Epithelial cell of prostate (primary cell): ENCODE data around the gene CTSV.
"Not testable (repeated sequence)": the region's sequence is repeated elsewhere in the genome, so short reads cannot be mapped to it uniquely, and the experiment has no call there.

Source experiments
- DNase-seq: peaks from one replicate; pipeline ENCODE4 v3.0.0-alpha.2; 2011; ENCODE audit warnings: low read depth, low spot score
- H3K27ac ChIP-seq: fragments of 450-650 bp; 2 replicates; pipeline ENCODE4 v1.5.1; 2017; ENCODE audit warnings: mild to moderate bottlenecking

The CTSV gene

DNA sequence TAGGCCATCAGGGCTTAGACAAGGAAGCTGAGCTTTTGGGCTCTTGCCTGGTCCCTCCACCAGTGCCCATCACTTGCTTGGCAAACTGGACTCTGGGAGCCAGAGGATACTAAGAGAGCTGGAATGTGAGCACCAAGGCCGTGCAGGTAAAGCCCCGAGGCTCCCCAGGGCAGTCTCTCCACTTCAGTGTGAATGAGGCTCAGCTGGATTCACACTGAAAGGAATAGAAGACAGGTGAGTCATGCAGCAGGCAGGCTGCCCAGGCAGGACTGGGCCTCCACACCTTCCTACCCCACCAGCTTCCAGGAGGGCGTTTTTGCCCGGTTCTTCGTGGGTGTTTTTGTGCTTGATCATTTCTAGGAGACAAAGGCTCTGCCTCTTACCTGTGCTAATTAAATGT lies 7.3 kb upstream of the CTSV start:
- peak overlapping the region; percentile 80 for H3K27ac ChIP-seq
- peak; percentile 96 for DNase-seq

DNA sequence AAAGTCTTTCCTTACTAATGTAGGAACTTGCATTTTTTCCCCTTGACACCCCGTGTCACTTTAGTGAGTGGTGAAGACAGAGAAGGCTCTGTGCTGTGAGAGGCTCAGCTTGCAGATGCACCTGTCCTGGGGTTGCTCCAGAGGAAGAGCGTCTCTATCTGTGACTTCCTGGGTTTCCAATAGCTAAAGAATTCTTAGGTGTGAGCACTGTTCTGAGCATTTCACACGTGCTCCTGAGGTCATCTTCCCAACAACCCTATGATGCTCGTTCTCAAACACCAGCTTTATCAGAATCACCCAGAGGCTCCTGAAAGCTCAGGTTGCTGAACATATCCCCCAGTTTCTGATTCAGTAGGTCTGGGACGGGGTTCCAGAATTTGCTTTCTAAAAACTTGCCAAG lies 6.4 kb upstream of the CTSV start:
- no peak for DNase-seq
- no peak overlapping the region for H3K27ac ChIP-seq

DNA sequence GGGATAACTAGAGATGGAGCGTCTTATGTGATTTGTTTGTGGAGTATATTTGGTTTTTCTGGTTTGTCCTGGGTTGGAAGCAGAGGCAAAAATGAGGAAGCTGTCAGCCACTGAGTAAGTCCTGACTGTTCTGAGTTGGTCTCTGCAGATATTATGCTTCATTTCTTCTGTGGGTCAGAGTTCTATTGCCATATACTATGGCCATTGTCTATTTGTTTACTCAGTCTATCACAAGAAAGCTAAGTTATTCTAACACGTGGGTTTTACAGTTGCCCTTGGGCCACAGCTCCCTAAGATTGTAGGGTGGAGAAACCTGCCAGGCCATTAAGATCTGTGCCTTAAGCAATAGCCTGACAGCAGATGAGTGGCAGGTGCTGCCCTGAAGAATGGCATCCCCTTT lies 3.0 kb upstream of the CTSV start:
- peak overlapping the region; percentile 17 for H3K27ac ChIP-seq
- peak; percentile 40 for DNase-seq

DNA sequence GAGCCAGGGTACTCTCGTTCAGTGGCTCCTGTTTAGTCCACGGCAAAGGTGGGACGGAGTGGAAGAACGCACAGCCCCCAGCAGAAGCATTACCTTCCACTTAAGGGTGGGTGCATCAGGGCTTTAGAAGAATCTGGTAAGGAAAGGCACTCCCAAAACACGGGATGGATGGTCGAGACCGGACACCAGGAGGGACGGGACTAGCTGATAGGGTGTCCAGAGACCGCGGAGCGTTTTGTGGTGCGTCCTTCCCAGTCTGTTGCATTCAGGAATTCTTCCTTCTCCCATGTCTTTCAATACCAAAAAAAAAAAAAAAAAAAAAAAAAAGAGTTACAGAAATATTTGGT lies 545 bp upstream of the CTSV start:
- peak overlapping the region; percentile 44 for H3K27ac ChIP-seq

DNA sequence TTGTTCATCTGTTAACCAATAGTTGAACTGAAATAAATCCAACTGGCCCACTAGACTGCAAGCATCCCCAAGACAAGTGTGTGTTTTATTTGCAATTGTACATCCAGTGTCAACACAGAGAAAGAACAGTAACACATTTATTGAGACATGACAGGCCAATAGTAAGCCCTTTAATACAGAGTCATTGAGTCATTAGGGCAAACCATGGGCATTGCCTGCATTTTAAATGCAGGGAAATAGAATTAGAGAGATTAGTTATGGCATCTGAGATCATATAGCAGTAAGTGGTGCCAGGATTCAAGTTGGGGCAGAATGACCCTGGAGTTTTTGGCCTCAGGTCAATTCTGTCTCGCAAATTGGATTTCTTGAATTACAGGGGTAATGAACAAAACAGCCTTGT lies 15.4 kb downstream of the CTSV start:
- H3K27ac ChIP-seq, DNase-seq: not testable (repeated sequence)

More for the DNA sequence above, 545 bp upstream of the CTSV start:
- DNase-seq: no peak

DNA sequence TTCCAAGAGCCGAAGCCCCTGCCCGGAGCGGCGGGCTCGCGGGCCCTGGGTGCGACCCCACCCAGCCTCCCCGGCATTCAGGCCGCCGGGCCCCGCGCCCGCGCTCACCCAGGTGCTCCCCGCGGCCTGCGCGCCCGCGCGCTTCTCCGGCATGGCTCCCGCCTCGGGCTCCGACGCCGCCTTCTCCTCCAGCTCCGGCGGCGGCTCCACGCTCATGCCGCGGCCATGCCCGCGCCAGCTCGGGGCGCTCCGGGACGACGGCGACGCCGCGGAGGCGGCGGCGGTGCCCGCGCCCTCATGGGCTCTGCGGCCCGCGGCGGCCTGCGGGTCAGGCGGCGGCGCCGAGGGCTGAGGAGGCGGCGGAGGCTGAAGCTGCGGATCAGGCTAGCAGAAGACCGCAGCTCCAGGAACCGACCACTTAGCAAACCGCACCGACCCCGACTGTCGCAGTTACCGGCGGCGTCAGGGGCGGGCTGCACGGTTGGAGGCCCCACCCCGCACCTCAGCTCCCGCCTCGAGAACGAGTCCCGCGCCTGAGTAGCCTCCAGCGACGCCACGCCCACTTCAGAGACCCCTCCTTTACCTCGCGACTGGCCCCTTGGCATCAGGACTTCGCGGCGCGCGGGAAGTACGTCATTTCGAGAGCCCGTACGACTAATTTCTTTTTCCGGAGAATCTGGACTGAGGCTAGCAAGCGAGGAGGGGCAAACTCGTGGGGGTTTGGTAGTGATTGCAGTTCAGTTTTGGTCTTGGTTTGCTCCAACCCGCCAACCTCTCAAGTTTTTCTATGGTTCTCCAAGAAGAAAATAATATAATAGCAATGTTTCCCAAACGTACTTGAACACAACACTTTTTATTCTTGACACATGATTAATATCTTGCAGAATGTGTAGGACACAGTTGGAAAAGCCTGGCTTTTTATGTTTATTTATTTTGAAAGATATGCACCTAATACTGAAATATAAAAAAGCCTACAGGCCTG lies 25.5 kb downstream of the CTSV start:
- not testable (repeated sequence) for DNase-seq
- H3K27ac ChIP-seq: peak overlapping the region; percentile 69

DNA sequence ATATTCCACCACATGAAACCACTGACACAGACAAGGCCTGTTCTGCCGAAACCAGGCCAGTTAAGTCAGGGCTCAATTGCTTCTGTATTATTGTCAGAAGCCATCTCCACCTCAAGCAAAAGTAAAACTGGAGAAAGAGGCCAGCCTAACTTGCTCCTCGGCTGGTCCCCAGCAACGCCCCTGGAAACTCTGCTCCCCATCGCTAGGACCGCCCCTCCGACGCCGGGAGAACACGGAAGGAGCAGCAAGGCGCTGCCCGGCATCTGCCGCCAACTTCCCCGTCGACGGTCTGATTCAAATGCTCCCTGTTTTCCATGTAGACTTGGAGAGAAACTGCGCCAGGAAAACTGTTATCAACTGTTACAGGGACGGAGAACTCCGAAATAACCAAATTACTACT lies 26.3 kb downstream of the CTSV start:
- DNase-seq: not testable (repeated sequence)
- peak overlapping the region; percentile 69 for H3K27ac ChIP-seq

DNA sequence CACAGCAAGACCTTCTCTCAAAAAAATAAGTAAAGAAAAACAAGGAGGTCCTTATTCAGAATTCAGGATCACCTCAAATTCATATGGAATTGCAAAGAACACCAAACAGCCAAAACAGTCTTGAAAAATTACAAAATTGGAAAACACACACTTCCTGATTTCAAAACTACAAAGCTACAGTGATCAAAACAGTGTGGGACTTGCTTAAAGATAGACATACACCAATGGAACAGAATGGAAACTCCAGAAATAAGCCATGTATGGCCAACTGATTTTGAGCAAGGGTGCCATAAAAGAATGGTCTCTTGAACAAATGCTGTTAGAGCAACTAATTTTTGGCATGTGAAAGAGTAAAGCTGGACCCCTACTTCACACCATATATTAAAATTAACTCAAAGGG lies 36.7 kb downstream of the CTSV start:
- peak overlapping the region; percentile 80 for H3K27ac ChIP-seq
- DNase-seq: not testable (repeated sequence)

DNA sequence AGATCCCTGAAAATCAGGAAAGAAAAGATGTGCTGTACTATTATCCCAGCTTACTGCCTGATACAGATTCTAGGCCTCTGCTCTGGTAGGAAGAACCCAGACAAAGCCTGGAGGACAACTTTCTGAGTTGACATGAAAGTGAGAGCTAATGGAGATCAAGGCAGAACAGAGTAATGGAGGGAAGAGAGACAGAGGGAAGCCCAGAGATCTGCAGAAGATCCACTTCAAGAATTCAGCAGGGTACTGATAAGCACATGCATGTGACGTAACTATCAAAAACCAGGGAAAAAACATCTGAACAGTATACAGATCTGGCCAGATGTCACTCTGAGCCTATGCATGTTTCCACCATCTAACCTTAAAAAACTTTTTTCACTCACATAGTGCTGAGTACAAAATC lies 37.6 kb downstream of the CTSV start:
- DNase-seq: not testable (repeated sequence)
- H3K27ac ChIP-seq: peak overlapping the region; percentile 80

DNA sequence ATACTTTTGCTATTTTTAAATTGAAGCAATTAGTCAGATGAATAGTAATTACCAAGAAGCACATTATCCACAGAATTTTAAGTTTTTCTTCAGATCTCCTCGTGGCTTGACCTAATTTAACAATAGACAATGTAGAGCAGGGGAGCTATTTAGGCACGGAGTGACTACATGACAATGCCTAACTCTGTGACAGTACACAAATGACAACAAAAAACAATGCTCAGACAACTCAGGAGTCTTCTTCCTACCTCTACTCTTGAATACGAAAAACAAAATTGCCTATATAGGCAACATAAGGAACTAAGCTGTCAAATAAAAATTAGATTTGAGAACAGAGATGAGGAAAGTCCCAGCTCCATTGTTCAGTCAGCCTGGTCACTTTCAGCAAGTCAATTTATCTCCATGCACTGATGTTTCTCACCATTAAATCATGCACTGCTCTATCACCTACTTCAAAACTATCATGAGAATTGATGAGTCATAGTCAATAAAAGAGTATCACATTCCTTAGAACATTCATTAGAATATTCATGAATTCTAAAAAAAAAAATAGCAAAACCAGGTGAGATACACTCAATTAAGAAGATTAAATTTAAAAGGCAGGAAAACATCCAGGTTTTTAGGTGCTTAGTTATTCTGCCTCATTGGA lies 38.7 kb downstream of the CTSV start:
- peak overlapping the region; percentile 80 for H3K27ac ChIP-seq
- DNase-seq: not testable (repeated sequence)

DNA sequence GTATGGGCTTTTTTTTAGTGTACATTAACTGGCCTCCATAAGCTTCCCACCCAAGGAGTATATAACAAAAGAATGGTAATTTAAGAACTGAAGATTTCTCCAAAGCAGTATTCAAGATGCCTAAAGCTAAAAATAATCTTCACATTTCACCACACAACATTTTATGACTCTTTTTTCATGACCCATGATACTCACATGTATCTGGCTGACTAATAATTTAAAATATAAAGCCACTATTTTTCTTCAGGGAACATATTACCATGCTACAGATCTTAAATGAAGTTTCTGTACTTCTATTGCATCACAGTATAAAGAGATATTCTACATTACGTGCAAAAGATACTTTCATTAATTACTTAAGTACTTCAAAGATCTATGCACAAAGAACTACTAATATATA lies 39.2 kb downstream of the CTSV start:
- peak overlapping the region; percentile 80 for H3K27ac ChIP-seq

DNA sequence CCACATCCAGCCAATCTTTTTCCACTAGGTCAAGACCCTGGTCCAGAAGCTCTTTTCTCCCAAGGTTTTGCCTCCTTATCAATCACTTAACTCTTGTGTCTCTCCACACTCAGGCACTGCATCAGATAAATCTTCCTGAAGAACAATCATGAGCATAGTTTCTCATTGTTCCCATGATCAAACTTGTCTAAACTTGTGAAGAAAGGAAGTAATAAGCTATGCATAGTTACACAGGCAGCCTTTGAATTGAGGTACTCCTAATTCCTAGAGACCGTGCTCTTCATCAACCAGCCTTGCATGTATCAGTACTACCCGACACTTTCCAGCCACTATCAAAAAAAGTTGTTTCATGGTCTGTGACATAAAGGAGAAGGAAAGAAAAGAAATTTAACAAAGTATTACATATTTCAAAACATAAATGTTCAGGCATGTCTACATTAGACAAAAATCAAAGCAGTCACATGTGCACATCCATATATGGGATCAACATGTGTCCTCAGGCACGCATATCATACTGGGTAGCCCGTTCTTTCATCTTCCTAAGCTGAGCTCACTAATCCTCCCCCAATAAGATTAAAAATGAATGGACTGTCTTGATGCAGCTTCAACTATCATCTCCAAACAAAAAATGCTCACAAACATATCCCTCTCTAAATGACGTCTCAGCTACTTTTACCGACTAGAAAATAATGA lies 41.8 kb downstream of the CTSV start:
- DNase-seq: not testable (repeated sequence)
- peak overlapping the region; percentile 67 for H3K27ac ChIP-seq

More for the DNA sequence above, 39.2 kb downstream of the CTSV start:
- DNase-seq: not testable (repeated sequence)

DNA sequence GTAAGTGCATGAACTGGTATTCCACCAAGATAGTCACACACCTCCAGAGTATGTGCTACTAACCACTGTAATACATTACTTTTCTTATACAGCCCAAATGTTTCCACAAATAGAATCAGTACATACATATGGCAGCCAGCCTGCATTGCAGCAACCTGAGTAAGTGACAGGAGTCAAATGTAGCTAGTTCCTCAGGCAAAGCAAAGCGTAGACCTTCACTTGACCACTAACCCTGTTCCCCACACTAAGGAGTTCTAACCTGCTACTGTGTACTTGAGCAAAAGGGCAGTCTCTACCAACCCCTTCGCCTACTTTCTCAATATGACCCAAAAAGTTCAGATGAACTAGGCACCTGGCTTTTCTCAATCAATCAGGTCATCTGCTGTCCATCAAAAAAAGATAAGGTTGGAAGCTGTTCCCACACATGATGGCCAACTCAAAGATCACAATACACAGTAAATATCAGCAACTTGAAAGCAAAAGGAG lies 44.4 kb downstream of the CTSV start:
- H3K27ac ChIP-seq, DNase-seq: not testable (repeated sequence)

DNA sequence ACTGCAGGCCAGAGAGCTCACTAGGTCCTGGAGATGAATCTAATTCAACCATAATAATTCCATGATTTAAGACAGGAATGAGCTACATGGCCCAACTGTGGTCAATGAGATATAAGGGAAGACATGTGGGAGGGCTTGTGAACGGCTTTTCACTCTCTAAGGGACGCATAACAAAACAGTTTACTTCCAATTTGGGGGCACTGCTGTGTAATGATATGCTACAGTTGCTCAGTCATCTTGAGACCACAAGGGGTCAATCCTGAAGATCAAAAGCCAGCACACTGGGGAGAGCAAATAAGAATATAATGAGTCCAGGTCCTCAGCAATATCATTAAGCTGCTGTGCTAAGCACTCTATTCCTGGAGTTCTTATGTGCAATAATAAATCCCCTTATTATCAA lies 46.6 kb downstream of the CTSV start:
- not testable (repeated sequence) for DNase-seq, H3K27ac ChIP-seq

DNA sequence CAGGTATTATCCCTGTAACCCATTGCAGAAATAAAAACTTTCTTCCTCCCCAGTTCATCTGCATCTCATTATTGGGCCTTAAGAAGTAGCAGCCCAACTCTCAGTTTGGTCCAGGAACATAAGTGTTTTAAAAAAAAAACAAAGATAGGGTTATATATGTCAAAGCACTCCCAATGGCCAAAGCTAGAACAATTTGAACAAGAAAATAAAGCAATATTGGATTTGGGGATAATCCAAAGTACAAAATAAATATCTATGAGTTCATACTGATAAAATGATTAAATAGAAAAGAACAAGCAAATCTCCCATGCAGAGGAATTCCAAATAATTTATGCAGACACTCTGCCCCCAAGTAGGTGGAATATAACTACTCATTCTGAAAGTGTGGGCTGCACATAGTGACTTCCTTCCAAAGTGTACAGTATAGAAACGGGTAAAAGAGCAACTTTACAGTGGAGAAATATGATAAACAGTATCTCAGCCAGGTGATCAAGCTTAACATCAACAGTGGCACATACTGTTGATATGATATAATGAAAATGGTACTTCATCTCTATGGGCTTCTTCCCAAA lies 49.1 kb downstream of the CTSV start:
- DNase-seq, H3K27ac ChIP-seq: not testable (repeated sequence)

DNA sequence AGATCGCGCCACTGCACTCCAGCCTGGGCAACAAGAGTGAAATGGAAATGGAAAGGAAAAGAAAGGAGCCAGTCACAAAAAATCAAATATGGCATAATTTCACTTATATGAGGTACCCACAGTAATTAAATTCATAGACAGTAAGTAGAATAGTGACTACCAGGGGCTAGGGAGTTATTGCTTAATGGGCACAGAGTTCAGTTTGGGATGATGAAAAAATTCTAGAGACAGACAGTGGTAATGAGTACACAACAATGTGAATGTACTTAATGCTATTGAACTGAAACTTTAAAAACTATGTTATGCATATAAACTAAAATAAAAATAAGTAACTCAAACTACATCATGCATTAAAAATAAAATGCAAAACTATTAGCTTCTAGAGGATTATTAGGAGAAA lies 54.1 kb downstream of the CTSV start:
- not testable (repeated sequence) for H3K27ac ChIP-seq, DNase-seq

DNA sequence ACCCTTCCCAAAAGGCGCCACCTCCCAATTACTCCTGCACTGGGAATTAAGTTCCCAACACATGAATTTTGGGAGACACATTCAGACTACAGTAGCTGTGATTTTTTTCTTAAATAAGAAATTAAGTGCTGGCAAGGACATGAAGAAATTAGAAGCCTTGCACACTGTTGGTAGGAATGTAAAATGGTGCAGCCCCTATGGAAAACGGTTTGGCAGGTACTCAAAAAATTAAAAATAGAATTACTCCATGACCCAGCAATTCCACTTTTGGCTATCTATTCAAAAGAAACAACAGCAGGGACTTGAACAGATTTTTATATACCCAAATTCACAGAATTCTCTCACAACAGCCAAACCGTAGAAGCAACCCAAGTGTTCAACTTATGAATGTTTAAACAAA lies 54.8 kb downstream of the CTSV start:
- DNase-seq, H3K27ac ChIP-seq: not testable (repeated sequence)

DNA sequence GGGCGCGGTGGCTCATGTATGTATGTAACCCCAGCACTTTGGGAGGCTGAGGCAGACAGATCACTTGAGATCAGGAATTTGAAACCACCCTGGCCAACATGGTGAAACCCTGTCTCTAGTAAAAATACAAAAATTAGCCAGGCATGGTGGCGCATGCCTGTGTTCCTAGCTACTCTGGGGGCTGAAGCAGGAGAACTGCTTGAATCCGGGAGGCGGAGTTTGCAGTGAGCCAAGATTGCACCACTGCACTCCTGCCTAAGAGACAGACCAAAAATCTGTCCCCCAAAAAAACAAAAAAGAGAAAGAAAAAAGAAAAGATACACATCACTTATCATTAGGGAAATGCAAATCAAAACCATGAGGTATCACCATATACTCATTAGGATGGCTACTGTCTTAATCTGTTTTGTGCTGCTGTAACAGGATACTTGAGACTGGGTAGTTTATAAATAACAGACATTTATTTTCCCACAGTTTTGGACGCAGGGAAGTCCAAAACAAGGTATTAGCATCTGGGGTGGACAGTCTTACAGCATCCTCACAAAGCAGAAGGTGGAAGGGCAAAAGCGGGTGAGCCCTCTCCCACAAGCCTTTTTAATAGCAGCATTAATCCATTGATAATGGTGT lies 55.3 kb downstream of the CTSV start:
- not testable (repeated sequence) for DNase-seq, H3K27ac ChIP-seq
